ENCODE measurements around the gene AP3B2. TPM values are rescaled to one million over a fixed set of nuclear protein-coding genes. Genes with fewer than 3 reads are reported as not detected.
A peak's percentile ranks its signal among the peaks of the same experiment; 100 is the strongest.

AP3B2 gene, protein sequence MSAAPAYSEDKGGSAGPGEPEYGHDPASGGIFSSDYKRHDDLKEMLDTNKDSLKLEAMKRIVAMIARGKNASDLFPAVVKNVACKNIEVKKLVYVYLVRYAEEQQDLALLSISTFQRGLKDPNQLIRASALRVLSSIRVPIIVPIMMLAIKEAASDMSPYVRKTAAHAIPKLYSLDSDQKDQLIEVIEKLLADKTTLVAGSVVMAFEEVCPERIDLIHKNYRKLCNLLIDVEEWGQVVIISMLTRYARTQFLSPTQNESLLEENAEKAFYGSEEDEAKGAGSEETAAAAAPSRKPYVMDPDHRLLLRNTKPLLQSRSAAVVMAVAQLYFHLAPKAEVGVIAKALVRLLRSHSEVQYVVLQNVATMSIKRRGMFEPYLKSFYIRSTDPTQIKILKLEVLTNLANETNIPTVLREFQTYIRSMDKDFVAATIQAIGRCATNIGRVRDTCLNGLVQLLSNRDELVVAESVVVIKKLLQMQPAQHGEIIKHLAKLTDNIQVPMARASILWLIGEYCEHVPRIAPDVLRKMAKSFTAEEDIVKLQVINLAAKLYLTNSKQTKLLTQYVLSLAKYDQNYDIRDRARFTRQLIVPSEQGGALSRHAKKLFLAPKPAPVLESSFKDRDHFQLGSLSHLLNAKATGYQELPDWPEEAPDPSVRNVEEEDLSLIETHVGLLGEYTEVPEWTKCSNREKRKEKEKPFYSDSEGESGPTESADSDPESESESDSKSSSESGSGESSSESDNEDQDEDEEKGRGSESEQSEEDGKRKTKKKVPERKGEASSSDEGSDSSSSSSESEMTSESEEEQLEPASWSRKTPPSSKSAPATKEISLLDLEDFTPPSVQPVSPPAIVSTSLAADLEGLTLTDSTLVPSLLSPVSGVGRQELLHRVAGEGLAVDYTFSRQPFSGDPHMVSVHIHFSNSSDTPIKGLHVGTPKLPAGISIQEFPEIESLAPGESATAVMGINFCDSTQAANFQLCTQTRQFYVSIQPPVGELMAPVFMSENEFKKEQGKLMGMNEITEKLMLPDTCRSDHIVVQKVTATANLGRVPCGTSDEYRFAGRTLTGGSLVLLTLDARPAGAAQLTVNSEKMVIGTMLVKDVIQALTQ
- total RNA-seq (0.18 TPM), polyA plus RNA-seq (ENCODE audit: insufficient read depth in 1 of 8, insufficient read length in 8 of 8, low replicate concordance in 1 of 8) (under 1 TPM; 0.38 to 0.82 (median 0.53) TPM)
- long read RNA-seq, donor 1 = 0 reads
- long read RNA-seq, donor 2 = 0 reads
- long read RNA-seq, donor 3 = 0 reads
- long read RNA-seq, donor 4 = 0 reads
- long read RNA-seq, donor 5 = 0 reads
- long read RNA-seq, donor 6 = 0 reads
- long read RNA-seq, donor 7 = 0 reads
- long read RNA-seq, donor 8 = 0 reads
- long read RNA-seq, donor 9 = 0 reads
- long read RNA-seq, donor 10 = 0 reads
- long read RNA-seq, donor 11 = 0 reads

DNA sequence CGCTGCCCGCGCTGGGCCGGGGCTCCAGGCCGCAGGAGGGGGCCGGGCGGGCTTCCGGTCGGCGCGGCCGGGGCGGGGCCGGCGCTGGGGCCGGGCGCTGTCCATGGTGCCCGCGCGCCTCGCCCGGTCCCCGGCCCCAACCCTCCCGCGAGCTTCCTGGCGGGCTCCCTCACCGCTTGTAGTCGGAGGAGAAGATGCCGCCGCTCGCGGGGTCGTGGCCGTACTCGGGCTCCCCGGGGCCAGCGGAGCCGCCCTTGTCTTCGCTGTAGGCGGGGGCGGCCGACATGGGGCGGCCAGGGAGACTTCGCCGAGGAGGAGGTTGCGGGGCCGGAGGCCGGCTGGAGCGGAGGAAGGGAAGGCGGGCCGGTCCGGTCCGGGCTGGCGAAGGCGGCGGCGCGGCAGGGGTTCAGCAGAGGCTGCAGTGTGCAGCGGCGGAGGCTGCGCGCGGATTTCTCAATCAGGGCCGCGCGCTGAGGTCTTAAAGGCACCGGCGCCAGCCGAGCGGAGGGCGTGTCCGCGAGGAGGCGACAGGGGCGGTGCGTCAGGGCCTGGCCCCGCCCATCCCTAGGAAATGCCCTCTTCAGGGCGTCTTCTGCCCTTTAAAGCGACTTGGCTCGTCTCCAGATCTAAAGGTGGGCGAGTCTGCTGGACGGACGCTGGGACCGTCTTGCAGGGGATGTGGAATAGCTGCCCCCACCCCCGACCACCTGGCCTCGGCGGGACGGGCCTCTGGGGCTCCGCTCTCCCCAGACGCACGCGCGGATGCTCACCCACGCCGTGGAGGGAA lies at the start of gene AP3B2:
Gene AP3B2, minus strand, starts transcription at position 455 of the 787 bp plus-strand sequence. Its CDS starts 169 bp downstream, at position 286.
- under 1% methylated on average over 93 of the region's 95 CpGs for WGBS (ENCODE audit: insufficient coverage)
- H3K9me3 ChIP-seq (replicated peaks; ENCODE audit: control insufficient read depth, low read depth, low read length) = no peaks in the 10 kb centered on the region
- peaks cover 21% of the 10 kb centered on the region for H3K27me3 ChIP-seq (ENCODE audit: control insufficient read depth, insufficient read depth, low read length)
- peaks cover 13% of the 10 kb centered on the region for H3K4me1 ChIP-seq (ENCODE audit: control insufficient read depth, insufficient read depth, low read length)
- peak; percentile 78 for DNase-seq
- no peaks in the 10 kb centered on the region for H3K36me3 ChIP-seq (ENCODE audit: control insufficient read depth, insufficient read depth, low read length)
- peak within 1 kb of the TSS; percentile 40 for H3K4me3 ChIP-seq (ENCODE audit: low read length)
- no peak within 1 kb of the TSS for H3K27ac ChIP-seq (ENCODE audit: low read length)

GRCh38 chr15:82751308-82751707 lies 41.6 kb upstream of the AP3B2 start:
- Histone ChIP-seq H3K4me3 (ENCODE audit: low read length) (peak overlapping the region; percentile 61), H3K9me3 (replicated peaks; ENCODE audit: control insufficient read depth, low read depth, low read length) (no peaks in the 10 kb centered on the region), H3K27me3 (ENCODE audit: control insufficient read depth, insufficient read depth, low read length) (no peaks in the 10 kb centered on the region), H3K4me1 (ENCODE audit: control insufficient read depth, insufficient read depth, low read length) (peaks cover 16% of the 10 kb centered on the region), H3K27ac (ENCODE audit: low read length) (peak overlapping the region; percentile 98), H3K36me3 (ENCODE audit: control insufficient read depth, insufficient read depth, low read length) (peaks cover 19% of the 10 kb centered on the region)
- DNase-seq = no peak
- WGBS (ENCODE audit: insufficient coverage) = no CpG with 5 or more reads among the region's 4 CpGs

DNA sequence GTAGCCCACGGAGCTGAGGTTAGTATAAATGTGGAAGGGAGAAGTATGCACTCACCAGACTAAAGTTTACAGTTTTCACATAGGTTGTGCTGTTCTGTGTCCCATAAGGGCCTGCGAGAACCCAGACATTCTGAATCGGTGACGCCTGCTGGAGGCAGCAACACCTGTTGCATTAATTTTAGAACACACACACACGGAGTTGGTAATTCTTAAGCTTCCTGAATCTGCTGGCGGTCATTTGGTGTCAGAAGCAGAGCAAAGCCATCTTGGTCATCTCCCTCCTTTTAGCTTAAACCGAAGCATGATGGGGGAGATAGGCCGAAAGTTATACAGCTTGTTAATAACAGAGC lies 41.1 kb upstream of the AP3B2 start:
- Histone ChIP-seq H3K4me3 (ENCODE audit: low read length) (peak overlapping the region; percentile 61), H3K27me3 (ENCODE audit: control insufficient read depth, insufficient read depth, low read length) (no peaks in the 10 kb centered on the region), H3K4me1 (ENCODE audit: control insufficient read depth, insufficient read depth, low read length) (peaks cover 16% of the 10 kb centered on the region), H3K36me3 (ENCODE audit: control insufficient read depth, insufficient read depth, low read length) (peaks cover 17% of the 10 kb centered on the region), H3K9me3 (replicated peaks; ENCODE audit: control insufficient read depth, low read depth, low read length) (no peaks in the 10 kb centered on the region), H3K27ac (ENCODE audit: low read length) (peak overlapping the region; percentile 98)
- DNase-seq = peak; percentile 60
- WGBS (ENCODE audit: insufficient coverage) = no CpG with 5 or more reads among the region's 8 CpGs

DNA sequence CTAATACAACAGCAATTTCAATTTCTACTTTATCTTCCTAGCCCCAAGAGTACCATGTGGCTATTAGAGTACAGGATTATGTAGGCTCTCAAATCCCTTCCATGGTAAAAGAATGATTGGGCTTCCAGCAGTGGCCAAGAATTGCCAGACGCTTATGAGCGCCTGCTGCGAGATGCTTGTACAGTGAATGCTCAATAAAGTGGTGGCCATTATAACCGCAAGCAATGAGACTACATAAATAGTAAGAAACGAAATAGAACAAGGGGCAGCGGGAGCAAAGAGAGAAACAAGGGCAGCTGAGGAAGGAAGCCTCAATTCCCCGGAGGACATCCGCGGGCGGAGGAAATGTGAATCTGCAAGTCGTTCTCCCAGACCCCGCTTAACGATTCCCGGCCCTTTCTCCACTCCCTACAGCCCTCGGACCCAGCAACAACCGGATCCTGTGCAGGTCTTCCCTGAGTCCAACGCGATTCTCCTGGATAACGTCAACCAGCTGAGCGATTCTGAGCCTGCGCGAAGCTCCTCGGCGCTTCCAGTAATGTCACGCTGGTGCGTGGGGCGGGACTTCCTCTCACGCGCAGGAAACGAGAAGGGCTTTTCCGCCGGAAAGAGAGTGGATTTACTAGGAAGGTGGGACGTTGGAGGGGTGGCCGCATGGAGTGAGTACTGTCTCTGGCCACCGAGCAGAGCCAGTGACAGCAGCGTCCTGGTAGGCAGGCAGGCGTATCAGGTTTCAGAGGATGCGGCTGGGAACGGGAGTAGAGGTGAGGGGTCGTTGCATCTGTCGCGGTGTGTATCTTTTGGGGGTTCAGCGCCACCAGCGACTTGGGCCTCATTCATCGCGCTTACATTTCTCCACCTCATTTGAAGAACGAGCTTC lies 40.5 kb upstream of the AP3B2 start:
- Histone ChIP-seq H3K36me3 (ENCODE audit: control insufficient read depth, insufficient read depth, low read length) (peaks cover 17% of the 10 kb centered on the region), H3K4me1 (ENCODE audit: control insufficient read depth, insufficient read depth, low read length) (peaks cover 16% of the 10 kb centered on the region), H3K9me3 (replicated peaks; ENCODE audit: control insufficient read depth, low read depth, low read length) (no peaks in the 10 kb centered on the region), H3K27ac (ENCODE audit: low read length) (peak overlapping the region; percentile 98), H3K27me3 (ENCODE audit: control insufficient read depth, insufficient read depth, low read length) (no peaks in the 10 kb centered on the region), H3K4me3 (ENCODE audit: low read length) (peak overlapping the region; percentile 61)
- WGBS (ENCODE audit: insufficient coverage) = 0% methylated on average over 28 of the region's 47 CpGs
- peak; percentile 99 for DNase-seq

- peaks cover 9% of the 10 kb centered on the region for H3K36me3 ChIP-seq (ENCODE audit: control insufficient read depth, insufficient read depth, low read length)
- no peaks in the 10 kb centered on the region for H3K27me3 ChIP-seq (ENCODE audit: control insufficient read depth, insufficient read depth, low read length)
- DNase-seq = no peak
- H3K4me3 ChIP-seq (ENCODE audit: low read length) = no peak overlapping the region
- no peak overlapping the region for H3K27ac ChIP-seq (ENCODE audit: low read length)
- no peaks in the 10 kb centered on the region for H3K9me3 ChIP-seq (replicated peaks; ENCODE audit: control insufficient read depth, low read depth, low read length)
- peaks cover 16% of the 10 kb centered on the region for H3K4me1 ChIP-seq (ENCODE audit: control insufficient read depth, insufficient read depth, low read length)
These were observed 38.6 kb upstream of the AP3B2 start for GRCh38 chr15:82748315-82748714.

DNA sequence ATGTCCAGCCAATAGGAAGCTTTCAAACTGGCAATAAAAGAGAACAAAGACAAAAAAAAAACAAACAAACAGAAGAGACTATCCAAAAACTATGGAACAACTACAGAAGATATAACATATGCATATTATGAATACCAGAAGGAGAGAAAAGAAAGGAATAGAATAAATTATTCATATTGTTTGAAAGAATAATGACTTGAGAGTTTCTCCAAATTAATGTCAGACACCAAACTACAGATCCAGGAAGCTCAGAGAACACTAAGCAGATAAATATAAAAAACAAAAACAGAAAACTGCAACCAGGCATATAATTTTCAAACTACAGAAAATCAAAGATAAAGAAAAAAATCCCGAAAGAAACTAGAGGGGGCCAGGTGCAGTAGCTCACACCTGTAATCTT lies 34.1 kb upstream of the AP3B2 start:
- H3K27ac ChIP-seq (ENCODE audit: low read length) = no peak overlapping the region
- no peak for DNase-seq
- H3K9me3 ChIP-seq (replicated peaks; ENCODE audit: control insufficient read depth, low read depth, low read length) = no peaks in the 10 kb centered on the region
- no peaks in the 10 kb centered on the region for H3K36me3 ChIP-seq (ENCODE audit: control insufficient read depth, insufficient read depth, low read length)
- no peak overlapping the region for H3K4me3 ChIP-seq (ENCODE audit: low read length)
- H3K4me1 ChIP-seq (ENCODE audit: control insufficient read depth, insufficient read depth, low read length) = no peaks in the 10 kb centered on the region
- H3K27me3 ChIP-seq (ENCODE audit: control insufficient read depth, insufficient read depth, low read length) = no peaks in the 10 kb centered on the region
- no CpG with 5 or more reads among the region's 1 CpG for WGBS (ENCODE audit: insufficient coverage)

DNA sequence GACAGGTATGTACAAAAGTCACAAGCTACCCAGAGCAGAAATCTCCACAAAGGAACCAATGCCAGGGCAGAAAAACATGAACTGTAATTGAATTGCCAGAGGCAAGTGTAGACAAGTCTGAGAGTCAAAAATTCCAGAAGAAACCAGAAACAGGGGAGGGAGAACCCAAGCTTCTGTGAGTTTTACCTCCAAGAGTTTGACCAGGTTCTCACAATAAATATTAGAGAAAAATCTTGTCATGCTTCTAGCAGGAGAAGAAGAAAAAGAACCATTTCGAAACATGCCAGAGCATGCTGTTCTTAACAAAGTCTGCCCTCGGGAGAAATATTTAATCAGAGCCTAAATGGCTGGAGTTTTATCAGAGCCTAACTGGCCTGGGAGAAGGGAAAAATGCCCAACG lies 32.5 kb upstream of the AP3B2 start:
- Histone ChIP-seq H3K4me3 (ENCODE audit: low read length) (no peak overlapping the region), H3K9me3 (replicated peaks; ENCODE audit: control insufficient read depth, low read depth, low read length) (no peaks in the 10 kb centered on the region), H3K36me3 (ENCODE audit: control insufficient read depth, insufficient read depth, low read length) (no peaks in the 10 kb centered on the region), H3K4me1 (ENCODE audit: control insufficient read depth, insufficient read depth, low read length) (no peaks in the 10 kb centered on the region), H3K27me3 (ENCODE audit: control insufficient read depth, insufficient read depth, low read length) (no peaks in the 10 kb centered on the region), H3K27ac (ENCODE audit: low read length) (no peak overlapping the region)
- no peak for DNase-seq
- WGBS (ENCODE audit: insufficient coverage) = no CpG with 5 or more reads among the region's 3 CpGs

- Histone ChIP-seq H3K27ac (ENCODE audit: low read length) (no peak overlapping the region), H3K4me3 (ENCODE audit: low read length) (no peak overlapping the region), H3K36me3 (ENCODE audit: control insufficient read depth, insufficient read depth, low read length) (no peaks in the 10 kb centered on the region), H3K4me1 (ENCODE audit: control insufficient read depth, insufficient read depth, low read length) (no peaks in the 10 kb centered on the region), H3K9me3 (replicated peaks; ENCODE audit: control insufficient read depth, low read depth, low read length) (no peaks in the 10 kb centered on the region), H3K27me3 (ENCODE audit: control insufficient read depth, insufficient read depth, low read length) (no peaks in the 10 kb centered on the region)
- WGBS (ENCODE audit: insufficient coverage) = 40% methylated on average over 1 of the region's 2 CpGs
- no peak for DNase-seq
These were observed 29.4 kb upstream of the AP3B2 start for GRCh38 chr15:82739086-82739485.
